Pancreas (tissue), 10 donors: ENCODE results near the gene FALEC. TPM values are rescaled to one million over a fixed set of nuclear protein-coding genes. Genes with fewer than 3 reads are reported as not detected.

Experiments
- ATAC-seq, 4 donors: fragments of 200-7000 bp; cut with Tn5 transposase; one replicate each; pipeline versions ENCODE4 v1.8.0 to v1.9.1; 2020; ENCODE audit warnings: mild to moderate bottlenecking in 4 of 4, moderate library complexity in 4 of 4
- DNase-seq, 6 donors: peaks; one replicate each; pipeline ENCODE4 v3.0.0-alpha.2; 2020
- FAIRE-seq: peaks from 2 replicates; lab custom pipeline; 2012; peaks lifted over from hg19 to GRCh38; lab: Jason Lieb, UNC
- H3K27ac ChIP-seq, 4 donors: fragments of 200-600 bp; sonication (generic); 1 replicate in 3 of 4; 2 replicates in 1 of 4; pipeline versions ENCODE4 v1.5.0 to v1.8.0; 2020
- H3K27me3 ChIP-seq, 4 donors: fragments of 200-600 bp; one replicate each; pipeline ENCODE4 v1.8.0; 2021
- H3K36me3 ChIP-seq, 3 donors: fragments of 200-600 bp; sonication (generic) in 1 of 3; one replicate each; pipeline versions ENCODE4 v1.5.0 to v1.8.0; 2020 to 2021
- H3K4me1 ChIP-seq, 3 donors: fragments of 200-600 bp; one replicate each; pipeline ENCODE4 v1.8.0; 2021
- H3K4me3 ChIP-seq, 4 donors: fragments of 200-600 bp; sonication (generic) in 2 of 4; one replicate each; pipeline versions ENCODE4 v1.5.0 to v1.8.0; 2020 to 2021
- H3K9me3 ChIP-seq, 4 donors: fragments of 200-600 bp; one replicate each; pipeline ENCODE4 v1.8.0; 2021
- CTCF ChIP-seq, 4 donors: fragments of 200-600 bp; sonication (generic) in 3 of 4; IDR thresholded peaks; one replicate each; pipeline versions ENCODE4 v1.5.0 to v1.8.0; 2021; ENCODE audit warnings: antibody characterized with exemption in 4 of 4
- WGBS, 2 donors: extraction: QIAGEN DNeasy Blood & Tissue Kit; methylation state at CpG; one replicate each; pipeline ENCODE4 v1.1.7; 2013; 5-methylcytosine and 5-hydroxymethylcytosine counted together
- intact Hi-C, 3 donors: fragments of 100-400 bp; cut with DNase I; formaldehyde crosslinking; loops; one replicate each; pipeline versions ENCODE4 v1.11.1 to v1.14.2; 2022
- polyA plus RNA-seq, 2 donors: library from polyadenylated mRNA; stranded (reverse); fragments of 200-250 nt; gene quantifications; one replicate each; pipeline ENCODE4 v1.2.3, GENCODE V29; 2013
- total RNA-seq, 6 donors: library from RNA; stranded (reverse); fragmentation: NEBNext Ultra II Directional in 4 of 6; extraction: Animal tissue kit (Norgen Biotek cat#: 25700) in 4 of 6; gene quantifications; one replicate each; pipeline versions ENCODE4 v1.2.1 to v1.2.4, GENCODE V29; 2021 to 2023
- donor health status: healthy with polysubstance abuse.
- donor health status: DM: no; HTN: no; CAD: no; lungs with moderate emphysema.
- donor health status: DM: no; HTN: no; CAD: no.
- donor health status: control.
- donor health status: control.
- donor health status: Bipolar disorder and iron deficiency.
- donor health status: DM: yes; HTN: yes; CAD: no.
- donor health status: DM: no; HTN: no; CAD: no.
- donor health status: DM: no; HTN: no; CAD: no.
- donor health status: DM: yes; HTN: yes; CAD: no.

The FALEC gene
- total and polyA plus RNA-seq, 8 donors, result not detected

- FAIRE-seq (no peak), ATAC-seq (peak; percentile 63 to 77 (median 72)), DNase-seq (peak in 4 of 6 donors; percentile 65 to 87 (median 76))
- WGBS, 2 donors, result 0 to 1% methylated on average over 61 to 91 of the region's 91 CpGs
- H3K4me1 ChIP-seq, result peaks cover 0 to 8% (median 0%) of the 10 kb centered on the region in 3 donors
- peak within 1 kb of the TSS in 2 of 4 donors; percentile 52 to 63 for H3K27ac ChIP-seq
- intact Hi-C loops, result no loop called here
- TF ChIP-seq CTCF (IDR thresholded peaks at IDR 0.05), result no peak
- H3K27me3 ChIP-seq, result no peaks in the 10 kb centered on the region
- H3K36me3 ChIP-seq, result no peaks in the 10 kb centered on the region
- H3K9me3 ChIP-seq, result no peaks in the 10 kb centered on the region
- peak within 1 kb of the TSS; percentile 30 to 58 (median 36) for H3K4me3 ChIP-seq
Measured at GRCh38 chr1:150548632-150549495, 33.3 kb downstream of the FALEC start, which contains the start of gene ADAMTSL4. Gene ADAMTSL4, plus strand, starts transcription at chr1:150549408. Its CDS starts 2,881 bp downstream, at chr1:150552289.

GRCh38 chr1:150549496-150550221 lies 34.1 kb downstream of the FALEC start:
- H3K27me3 ChIP-seq, result no peaks in the 10 kb centered on the region
- intact Hi-C loops, result no loop called here
- no peaks in the 10 kb centered on the region for H3K36me3 ChIP-seq
- WGBS, 2 donors, result 12 to 16% methylated on average over 30 to 43 of the region's 43 CpGs
- H3K4me3 ChIP-seq, result peak overlapping the region in 3 of 4 donors; percentile 26 to 58 (median 41)
- no peak overlapping the region for H3K27ac ChIP-seq
- ATAC-seq (peak; percentile 6 to 23 (median 15)), FAIRE-seq (no peak), DNase-seq (peak in 3 of 6 donors; percentile 45 to 79 (median 58))
- TF ChIP-seq CTCF (IDR thresholded peaks at IDR 0.05), result no peak
- H3K9me3 ChIP-seq, result no peaks in the 10 kb centered on the region
- peaks cover 0 to 8% (median 0%) of the 10 kb centered on the region in 3 donors for H3K4me1 ChIP-seq

- peaks cover 0 to 8% (median 0%) of the 10 kb centered on the region in 3 donors for H3K4me1 ChIP-seq
- H3K27ac ChIP-seq, result peak overlapping the region in 1 of 4 donors; percentile 4
- no peaks in the 10 kb centered on the region for H3K9me3 ChIP-seq
- 67 to 70% methylated on average over 22 of the region's 22 CpGs for WGBS, 2 donors
- FAIRE-seq (no peak), ATAC-seq (peak in 1 of 4 donors; percentile 0), DNase-seq (no peak)
- no peak overlapping the region for H3K4me3 ChIP-seq
- intact Hi-C loops, result no loop called here
- no peak for TF ChIP-seq CTCF (IDR thresholded peaks at IDR 0.05)
- H3K36me3 ChIP-seq, result no peaks in the 10 kb centered on the region
- H3K27me3 ChIP-seq, result no peaks in the 10 kb centered on the region
Measured at GRCh38 chr1:150550222-150551050, 34.9 kb downstream of the FALEC start.

DNA sequence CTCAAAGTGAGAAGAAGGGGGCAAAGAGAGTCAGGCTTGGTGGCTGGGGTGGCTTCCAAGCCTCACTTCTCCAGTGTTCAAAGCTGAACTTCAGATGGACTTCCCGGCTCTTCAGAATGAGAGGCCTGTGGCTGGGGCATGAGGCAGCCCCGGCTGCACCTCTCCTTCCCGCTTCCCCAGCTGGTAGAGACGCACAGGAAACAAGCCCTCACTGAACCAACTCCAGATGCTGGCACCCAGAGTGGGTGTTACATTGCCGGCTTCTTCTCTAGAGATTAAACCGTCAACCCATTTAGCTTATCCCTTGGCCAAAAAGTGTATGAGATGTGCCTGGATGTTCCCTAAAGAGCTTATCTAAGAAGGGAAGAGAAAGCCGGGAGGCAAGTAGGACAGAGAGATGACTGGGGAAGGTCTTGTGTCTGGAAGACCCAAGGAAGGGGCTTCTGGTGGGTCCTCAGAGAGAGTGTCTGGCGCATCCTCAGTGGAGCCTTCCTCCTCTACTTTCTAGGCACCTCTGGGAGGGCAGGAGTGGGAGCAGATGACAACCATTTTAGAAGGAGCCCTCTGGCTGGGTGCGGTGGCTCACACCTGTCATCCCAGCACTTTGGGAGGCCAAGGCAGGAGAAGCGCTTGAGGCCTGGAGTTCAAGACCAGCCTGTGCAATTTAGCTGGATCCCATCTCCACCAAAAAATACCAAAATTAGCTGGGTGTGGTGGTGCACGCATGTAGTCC lies 35.7 kb downstream of the FALEC start:
- Histone ChIP-seq H3K36me3 (no peaks in the 10 kb centered on the region), H3K4me3 (no peak overlapping the region), H3K27ac (no peak overlapping the region), H3K9me3 (no peaks in the 10 kb centered on the region), H3K4me1 (peaks cover 0 to 8% (median 0%) of the 10 kb centered on the region in 3 donors), H3K27me3 (no peaks in the 10 kb centered on the region)
- no peak for TF ChIP-seq CTCF (IDR thresholded peaks at IDR 0.05)
- intact Hi-C loops, result no loop called here
- no peak for DNase-seq
- WGBS, 2 donors, result 71 to 85% methylated on average over 11 of the region's 11 CpGs
- FAIRE-seq, result no peak
- peak in 1 of 4 donors; percentile 1 for ATAC-seq
